ENCODE data around the gene SH3RF2.

- no peak for TF ChIP-seq CTCF (conservative IDR thresholded peaks at IDR 0.05; ENCODE audit: low read length)
- no peak for TF ChIP-seq EZH2phosphoT487 (IDR thresholded peaks at IDR 0.05; ENCODE audit: borderline replicate concordance, low read depth, low read length)
Observed at GRCh38 chr5:145944328-145944727, 8.0 kb downstream of the SH3RF2 start.

Data from OCI-LY7 (cell line).